ENCODE measurements around the gene RFX4. TPM values are rescaled to one million over a fixed set of nuclear protein-coding genes. Genes with fewer than 3 reads are reported as not detected.

Gene RFX4
- total RNA-seq, 1 donor from 2014 or later: not detected

DNA sequence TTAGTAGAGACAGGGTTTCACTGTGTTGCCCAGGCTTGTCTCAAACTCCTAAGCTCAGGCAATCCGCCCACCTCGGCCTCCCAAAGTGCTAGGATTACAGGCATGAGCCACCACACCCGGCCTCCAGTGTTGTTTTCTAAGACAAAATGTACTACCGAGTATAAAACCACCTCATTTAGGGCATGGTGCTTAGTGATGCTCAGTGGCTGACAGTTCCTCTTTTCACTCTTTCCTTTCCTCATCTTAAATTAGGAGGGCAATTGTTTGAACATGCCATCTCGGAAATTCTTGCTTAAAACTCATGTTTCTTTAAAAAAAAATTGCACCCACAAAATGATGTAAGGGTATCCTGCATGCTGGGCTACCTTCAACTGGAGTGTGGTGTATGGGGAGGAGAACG is 89.0 kb downstream of the RFX4 start:
- no peak for TF ChIP-seq CTCF (IDR thresholded peaks at IDR 0.05; ENCODE audit: unreplicated experiment)
- no peak for DNase-seq (ENCODE audit: low spot score, unreplicated experiment)
- peaks cover 10% of the 10 kb centered on the region for H3K4me1 Mint-ChIP-seq (ENCODE audit: low read depth)
- H3K9me3 Mint-ChIP-seq (ENCODE audit: low read depth): no peaks in the 10 kb centered on the region
- no peaks in the 10 kb centered on the region for H3K36me3 Mint-ChIP-seq (ENCODE audit: insufficient read depth)
- H3K4me3 Mint-ChIP-seq (ENCODE audit: low read depth): no peak overlapping the region
- no peak overlapping the region for H3K27ac Mint-ChIP-seq
- peaks cover 20% of the 10 kb centered on the region for H3K27me3 Mint-ChIP-seq

- TF ChIP-seq CTCF (IDR thresholded peaks at IDR 0.05; ENCODE audit: unreplicated experiment): no peak
- H3K27ac Mint-ChIP-seq: no peak overlapping the region
- no peak overlapping the region for H3K4me3 Mint-ChIP-seq (ENCODE audit: low read depth)
- H3K36me3 Mint-ChIP-seq (ENCODE audit: insufficient read depth): no peaks in the 10 kb centered on the region
- H3K9me3 Mint-ChIP-seq (ENCODE audit: low read depth): no peaks in the 10 kb centered on the region
- H3K4me1 Mint-ChIP-seq (ENCODE audit: low read depth): peaks cover 10% of the 10 kb centered on the region
- H3K27me3 Mint-ChIP-seq: peaks cover 20% of the 10 kb centered on the region
- no peak for DNase-seq (ENCODE audit: low spot score, unreplicated experiment)
Observed at GRCh38 chr12:106672314-106673025, 89.7 kb downstream of the RFX4 start.

DNA sequence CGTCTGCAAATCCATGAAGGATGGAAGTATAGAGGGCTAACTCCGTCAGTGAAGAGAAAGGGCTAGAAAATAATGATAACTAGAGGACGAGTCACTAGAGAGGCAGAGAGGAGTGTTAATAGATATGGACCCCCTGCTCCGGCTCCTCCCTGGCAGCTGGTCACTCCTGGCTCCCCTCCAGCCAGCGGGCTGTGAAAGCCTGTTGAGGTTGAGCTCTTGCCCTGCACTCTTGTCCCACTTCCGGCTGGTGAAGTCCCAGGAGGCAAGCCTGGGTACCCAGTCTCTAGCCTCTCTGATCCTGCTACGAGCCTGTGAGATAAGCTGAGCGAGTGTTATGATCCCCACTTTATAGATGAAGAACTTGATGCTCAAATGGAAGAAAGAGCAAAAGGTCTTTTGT is 90.3 kb downstream of the RFX4 start:
- no peaks in the 10 kb centered on the region for H3K9me3 Mint-ChIP-seq (ENCODE audit: low read depth)
- H3K4me1 Mint-ChIP-seq (ENCODE audit: low read depth): peaks cover 10% of the 10 kb centered on the region
- no peak overlapping the region for H3K4me3 Mint-ChIP-seq (ENCODE audit: low read depth)
- DNase-seq (ENCODE audit: low spot score, unreplicated experiment): no peak
- H3K27me3 Mint-ChIP-seq: peaks cover 20% of the 10 kb centered on the region
- H3K36me3 Mint-ChIP-seq (ENCODE audit: insufficient read depth): no peaks in the 10 kb centered on the region
- TF ChIP-seq CTCF (IDR thresholded peaks at IDR 0.05; ENCODE audit: unreplicated experiment): no peak
- H3K27ac Mint-ChIP-seq: no peak overlapping the region

- H3K4me1 Mint-ChIP-seq (ENCODE audit: low read depth): peaks cover 10% of the 10 kb centered on the region
- no peak overlapping the region for H3K27ac Mint-ChIP-seq
- H3K36me3 Mint-ChIP-seq (ENCODE audit: insufficient read depth): no peaks in the 10 kb centered on the region
- H3K4me3 Mint-ChIP-seq (ENCODE audit: low read depth): no peak overlapping the region
- no peak for DNase-seq (ENCODE audit: low spot score, unreplicated experiment)
- peaks cover 20% of the 10 kb centered on the region for H3K27me3 Mint-ChIP-seq
- no peaks in the 10 kb centered on the region for H3K9me3 Mint-ChIP-seq (ENCODE audit: low read depth)
- no peak for TF ChIP-seq CTCF (IDR thresholded peaks at IDR 0.05; ENCODE audit: unreplicated experiment)
Observed at GRCh38 chr12:106675651-106676435, 93.0 kb downstream of the RFX4 start.

GRCh38 chr12:106679574-106679973 is 96.8 kb downstream of the RFX4 start:
- Mint-ChIP-seq H3K4me1 (ENCODE audit: low read depth) (no peaks in the 10 kb centered on the region), H3K4me3 (ENCODE audit: low read depth) (no peak overlapping the region), H3K27me3 (peaks cover 10% of the 10 kb centered on the region), H3K36me3 (ENCODE audit: insufficient read depth) (no peaks in the 10 kb centered on the region), H3K27ac (no peak overlapping the region), H3K9me3 (ENCODE audit: low read depth) (no peaks in the 10 kb centered on the region)
- DNase-seq (ENCODE audit: low spot score, unreplicated experiment): no peak
- no peak for TF ChIP-seq CTCF (IDR thresholded peaks at IDR 0.05; ENCODE audit: unreplicated experiment)

Data from progenitor cell of endocrine pancreas (in vitro differentiated cells).